CD4-positive, alpha-beta T cell treated with Interleukin-6 for 4 hours (primary cell): ENCODE measurements around the gene OR6X1.
"Not testable (repeated sequence)": the region's sequence is repeated elsewhere in the genome, so short reads cannot be mapped to it uniquely, and the experiment has no call there.

Source experiments
- DNase-seq: peaks from one replicate; pipeline ENCODE4 v3.0.0-alpha.2; 2020; ENCODE audit warnings: mixed read lengths

OR6X1 gene

GRCh38 chr11:123751781-123752180 lies 2.5 kb downstream of the OR6X1 start:
- no peak for DNase-seq

- DNase-seq: not testable (repeated sequence)
Observed at GRCh38 chr11:123748349-123748748, 6.0 kb downstream of the OR6X1 start.

GRCh38 chr11:123745764-123746451 lies 8.4 kb downstream of the OR6X1 start:
- no peak for DNase-seq

GRCh38 chr11:123742724-123743120 lies 11.6 kb downstream of the OR6X1 start:
- DNase-seq: no peak

GRCh38 chr11:123742031-123742723 lies 12.1 kb downstream of the OR6X1 start:
- DNase-seq: peak; percentile 11

- peak; percentile 94 for DNase-seq
Observed at GRCh38 chr11:123741159-123742030, 12.9 kb downstream of the OR6X1 start, which contains the start of gene ZNF202. TSS of gene ZNF202 (minus strand) at chr11:123741660. CDS start at chr11:123730888, 10,772 bp downstream.

GRCh38 chr11:123740787-123741158 lies 13.5 kb downstream of the OR6X1 start:
- DNase-seq: no peak

- no peak for DNase-seq
Observed at GRCh38 chr11:123738374-123738773, 15.9 kb downstream of the OR6X1 start.

GRCh38 chr11:123736769-123737168 lies 17.5 kb downstream of the OR6X1 start:
- DNase-seq: no peak

GRCh38 chr11:123729602-123730001 lies 24.7 kb downstream of the OR6X1 start:
- no peak for DNase-seq

GRCh38 chr11:123725995-123726655 lies 28.2 kb downstream of the OR6X1 start:
- DNase-seq: no peak

- no peak for DNase-seq
Observed at GRCh38 chr11:123719452-123719851, 34.9 kb downstream of the OR6X1 start.

- no peak for DNase-seq
Observed at GRCh38 chr11:123718469-123718868, 35.8 kb downstream of the OR6X1 start.

GRCh38 chr11:123718063-123718462 lies 36.3 kb downstream of the OR6X1 start:
- no peak for DNase-seq

- not testable (repeated sequence) for DNase-seq
Observed at GRCh38 chr11:123712627-123713026, 41.7 kb downstream of the OR6X1 start.

GRCh38 chr11:123707606-123708205 lies 46.6 kb downstream of the OR6X1 start:
- peak; percentile 66 for DNase-seq

GRCh38 chr11:123707206-123707605 lies 47.1 kb downstream of the OR6X1 start:
- DNase-seq: no peak

- DNase-seq: no peak
Observed at GRCh38 chr11:123704341-123704740, 50.0 kb downstream of the OR6X1 start.
